SK-N-SH treated with all-trans-retinoic acid at 6 μM for 48 hours (cell line): ENCODE data around the gene DEFB118.

Experiments used
- ATAC-seq: fragments of 200-7000 bp; cut with Tn5 transposase; 3 replicates; pipeline ENCODE4 v1.9.1; 2020; ENCODE audit warnings: mild to moderate bottlenecking, moderate library complexity
- ARNTL ChIP-seq: fragments of 450-650 bp; formaldehyde crosslinking; IDR thresholded peaks from 2 replicates; pipeline ENCODE4 v1.5.0; 2020; ENCODE audit warnings: low read depth, mild to moderate bottlenecking, moderate library complexity, borderline replicate concordance
- BACH2 ChIP-seq: fragments of 250-450 bp; sonication (Bioruptor Pico); IDR thresholded peaks from 2 replicates; pipeline ENCODE4 v1.9.0; 2021; ENCODE audit warnings: mild to moderate bottlenecking, borderline replicate concordance
- CREB5 ChIP-seq: fragments of 250-450 bp; sonication (Bioruptor Pico); IDR thresholded peaks from 2 replicates; pipeline ENCODE4 v1.5.1; 2020; ENCODE audit warnings: low read depth, mild to moderate bottlenecking, moderate library complexity
- CSDC2 ChIP-seq: fragments of 250-450 bp; sonication (Bioruptor Pico); IDR thresholded peaks from 2 replicates; pipeline ENCODE4 v1.5.0; 2020; ENCODE audit warnings: mild to moderate bottlenecking, moderate library complexity
- CSRNP3 ChIP-seq: fragments of 250-450 bp; sonication (Bioruptor Pico); IDR thresholded peaks from 2 replicates; pipeline ENCODE4 v1.5.1; 2021; ENCODE audit warnings: mild to moderate bottlenecking, moderate library complexity
- ESRRG ChIP-seq: fragments of 250-450 bp; sonication (Bioruptor Pico); IDR thresholded peaks from 2 replicates; pipeline ENCODE4 v1.6.1; 2021; ENCODE audit warnings: mild to moderate bottlenecking
- ISL1 ChIP-seq: fragments of 250-450 bp; sonication (Bioruptor Pico); IDR thresholded peaks from 2 replicates; pipeline ENCODE4 v2.1.2; 2022; ENCODE audit warnings: mild to moderate bottlenecking, moderate library complexity
- OSR1 ChIP-seq: fragments of 250-450 bp; sonication (Bioruptor Pico); IDR thresholded peaks from 2 replicates; pipeline ENCODE4 v1.8.0; 2022; ENCODE audit warnings: moderate library complexity, mild to moderate bottlenecking, inconsistent platforms
- PATZ1 ChIP-seq: fragments of 250-450 bp; sonication (Bioruptor Pico); IDR thresholded peaks from 2 replicates; pipeline ENCODE4 v1.8.0; 2020; ENCODE audit warnings: mild to moderate bottlenecking, moderate library complexity, borderline replicate concordance
- POU6F1 ChIP-seq: fragments of 250-450 bp; sonication (Bioruptor Pico); IDR thresholded peaks from 2 replicates; pipeline ENCODE4 v1.8.0; 2021; ENCODE audit warnings: low read depth, mild to moderate bottlenecking, moderate library complexity, borderline replicate concordance
- PPARA ChIP-seq: fragments of 250-450 bp; sonication (Bioruptor Pico); IDR thresholded peaks from 2 replicates; pipeline ENCODE4 v1.5.0; 2020; ENCODE audit warnings: mild to moderate bottlenecking, borderline replicate concordance
- RARB ChIP-seq: fragments of 250-450 bp; sonication (Bioruptor Pico); IDR thresholded peaks from 2 replicates; pipeline ENCODE4 v1.8.0; 2021; ENCODE audit warnings: mild to moderate bottlenecking, moderate library complexity
- SNAI2 ChIP-seq: fragments of 250-450 bp; sonication (Bioruptor Pico); IDR thresholded peaks from 2 replicates; pipeline ENCODE4 v1.5.0; 2020; ENCODE audit warnings: mild to moderate bottlenecking, moderate library complexity
- TCF4 ChIP-seq: fragments of 250-450 bp; sonication (Bioruptor Pico); IDR thresholded peaks from 2 replicates; pipeline ENCODE4 v1.8.0; 2021; ENCODE audit warnings: mild to moderate bottlenecking, moderate library complexity, borderline replicate concordance
- TOX ChIP-seq: fragments of 250-450 bp; sonication (Bioruptor Pico); IDR thresholded peaks from 2 replicates; pipeline ENCODE4 v1.8.0; 2021; ENCODE audit warnings: mild to moderate bottlenecking, moderate library complexity, borderline replicate concordance
- TSHZ2 ChIP-seq: fragments of 250-450 bp; sonication (Bioruptor Pico); IDR thresholded peaks from 2 replicates; pipeline ENCODE4 v1.5.0; 2020; ENCODE audit warnings: mild to moderate bottlenecking, moderate library complexity
- ZFP3 ChIP-seq: fragments of 250-450 bp; sonication (Bioruptor Pico); IDR thresholded peaks from 2 replicates; pipeline ENCODE4 v1.5.0; 2020; ENCODE audit warnings: mild to moderate bottlenecking, moderate library complexity
- ZFP30 ChIP-seq: fragments of 450-650 bp; formaldehyde crosslinking; IDR thresholded peaks from 2 replicates; pipeline ENCODE4 v1.5.0; 2022; ENCODE audit warnings: mild to moderate bottlenecking, moderate library complexity
- ZNF565 ChIP-seq: fragments of 450-650 bp; formaldehyde crosslinking; conservative IDR thresholded peaks from 2 replicates; pipeline ENCODE4 v1.5.0; 2020; ENCODE audit warnings: low read depth, mild to moderate bottlenecking, moderate library complexity
- ZNF70 ChIP-seq: fragments of 450-650 bp; formaldehyde crosslinking; IDR thresholded peaks from 2 replicates; pipeline ENCODE4 v1.5.0; 2020; ENCODE audit warnings: mild to moderate bottlenecking, moderate library complexity

DEFB118 gene

GRCh38 chr20:31368301-31368700 is at the start of gene DEFB118:
Gene DEFB118 (plus strand): TSS chr20:31368601. CDS start chr20:31368651, 50 bp downstream.
- TF ChIP-seq ISL1 (no peak), ZNF70 (no peak), PATZ1 (CRISPR knock-in tag) (no peak), TCF4 (no peak), CREB5 (CRISPR knock-in tag) (no peak), OSR1 (no peak), ZFP3 (CRISPR knock-in tag) (no peak), TOX (CRISPR knock-in tag) (no peak), RARB (no peak), ZFP30 (CRISPR knock-in tag) (no peak), ZNF565 (no peak), SNAI2 (CRISPR knock-in tag) (no peak), PPARA (CRISPR knock-in tag) (no peak), POU6F1 (no peak), ESRRG (CRISPR knock-in tag) (no peak)
- ATAC-seq: no peak

GRCh38 chr20:31322504-31322903 is 45.9 kb upstream of the DEFB118 start:
- TF ChIP-seq BACH2 (no peak), TOX (CRISPR knock-in tag) (no peak), CSDC2 (CRISPR knock-in tag) (no peak), PATZ1 (CRISPR knock-in tag) (no peak), CREB5 (CRISPR knock-in tag) (no peak), SNAI2 (CRISPR knock-in tag) (no peak), TCF4 (no peak), ZFP30 (CRISPR knock-in tag) (no peak), ZFP3 (CRISPR knock-in tag) (no peak), ESRRG (CRISPR knock-in tag) (no peak), ZNF70 (no peak), ARNTL (CRISPR knock-in tag) (no peak), POU6F1 (no peak), PPARA (CRISPR knock-in tag) (no peak), RARB (no peak), ZNF565 (no peak), TSHZ2 (CRISPR knock-in tag) (no peak), CSRNP3 (CRISPR knock-in tag) (no peak)
- ATAC-seq: no peak
